Activated T-cell treated with anti-CD3 and anti-CD28 coated beads for 24 hours (primary cell): ENCODE measurements around the gene SLC35F2.
"Not testable (repeated sequence)": the region's sequence is repeated elsewhere in the genome, so short reads cannot be mapped to it uniquely, and the experiment has no call there.

Experiments used
- DNase-seq: peaks from one replicate; pipeline ENCODE4 v3.0.0-alpha.2; 2020; ENCODE audit warnings: low read depth

The SLC35F2 gene

GRCh38 chr11:107785401-107785800, 73.2 kb downstream of the SLC35F2 start:
- DNase-seq, result peak; percentile 13

- no peak for DNase-seq
Observed at GRCh38 chr11:107783121-107783520, 75.5 kb downstream of the SLC35F2 start.

- no peak for DNase-seq
Observed at GRCh38 chr11:107780775-107781174, 77.8 kb downstream of the SLC35F2 start.

DNA sequence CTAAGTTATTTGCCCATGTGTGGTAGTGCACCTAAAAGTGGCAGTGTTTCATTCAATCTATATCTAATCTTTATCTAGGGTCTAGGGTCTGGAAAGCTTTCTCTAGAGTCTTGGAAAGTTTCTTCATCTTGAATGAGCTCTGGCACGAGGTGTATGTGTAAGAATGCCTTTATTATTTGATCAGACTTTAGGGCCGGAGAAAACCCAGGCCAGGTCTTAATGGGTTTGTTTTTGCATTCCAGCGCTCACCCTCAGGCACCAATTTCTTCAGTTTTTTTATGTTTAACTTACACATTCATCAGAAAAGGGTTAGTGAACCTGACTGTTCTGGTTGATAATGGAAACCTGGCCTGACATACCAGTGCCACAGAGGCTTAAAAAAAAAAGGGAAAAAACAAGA, 78.5 kb downstream of the SLC35F2 start:
- no peak for DNase-seq

- DNase-seq, result no peak
Observed at GRCh38 chr11:107778839-107779517, 79.6 kb downstream of the SLC35F2 start.

DNA sequence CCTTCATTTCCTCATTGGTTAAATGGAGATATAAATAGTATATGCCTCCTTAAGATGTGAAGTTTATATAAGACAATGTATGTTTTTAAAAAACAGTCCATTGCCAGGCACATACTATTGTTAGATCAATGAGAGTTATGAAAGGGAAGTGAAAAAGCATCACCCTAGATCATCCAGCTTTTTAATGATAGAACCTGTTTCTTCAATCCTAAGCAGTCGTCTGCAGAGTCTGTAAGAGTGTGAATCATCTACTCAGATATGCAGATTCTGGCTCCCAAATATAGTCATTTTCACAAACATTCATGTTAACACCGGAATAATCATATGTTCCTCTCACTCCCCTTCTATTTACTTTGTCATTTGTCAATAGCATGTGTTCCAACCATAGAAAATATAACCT, 81.5 kb downstream of the SLC35F2 start:
- DNase-seq, result no peak

GRCh38 chr11:107776062-107776461, 82.5 kb downstream of the SLC35F2 start:
- no peak for DNase-seq

GRCh38 chr11:107770551-107770951, 88.0 kb downstream of the SLC35F2 start:
- no peak for DNase-seq

- DNase-seq, result no peak
Observed at GRCh38 chr11:107769189-107769588, 89.4 kb downstream of the SLC35F2 start.

- not testable (repeated sequence) for DNase-seq
Observed at GRCh38 chr11:107758719-107759355, 99.8 kb downstream of the SLC35F2 start.

GRCh38 chr11:107757661-107758060, 100.9 kb downstream of the SLC35F2 start:
- no peak for DNase-seq

GRCh38 chr11:107756553-107756952, 102.0 kb downstream of the SLC35F2 start:
- DNase-seq, result no peak

- no peak for DNase-seq
Observed at GRCh38 chr11:107752949-107753822, 105.4 kb downstream of the SLC35F2 start.

GRCh38 chr11:107752508-107752907, 106.1 kb downstream of the SLC35F2 start:
- DNase-seq, result no peak

DNA sequence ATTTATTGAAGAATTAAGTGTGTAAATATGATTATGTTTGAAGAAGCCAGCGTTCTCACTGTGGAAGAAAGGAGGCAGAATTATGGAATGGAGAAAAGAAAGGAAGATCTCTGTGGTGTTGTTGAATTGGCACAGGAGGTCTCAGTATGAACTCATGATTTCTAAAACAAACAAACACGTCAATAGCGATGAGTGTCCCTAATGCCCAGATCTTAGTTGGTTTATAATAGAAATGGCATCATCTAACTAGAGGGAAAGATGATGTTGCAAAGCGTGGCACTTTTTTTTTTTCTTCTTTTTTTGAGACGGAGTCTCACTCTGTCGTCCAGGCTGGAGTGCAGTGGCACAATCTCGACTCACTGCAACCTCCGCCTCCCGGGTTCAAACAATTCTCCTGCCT, 107.5 kb downstream of the SLC35F2 start:
- no peak for DNase-seq

GRCh38 chr11:107750313-107750712, 108.3 kb downstream of the SLC35F2 start:
- DNase-seq, result no peak

DNA sequence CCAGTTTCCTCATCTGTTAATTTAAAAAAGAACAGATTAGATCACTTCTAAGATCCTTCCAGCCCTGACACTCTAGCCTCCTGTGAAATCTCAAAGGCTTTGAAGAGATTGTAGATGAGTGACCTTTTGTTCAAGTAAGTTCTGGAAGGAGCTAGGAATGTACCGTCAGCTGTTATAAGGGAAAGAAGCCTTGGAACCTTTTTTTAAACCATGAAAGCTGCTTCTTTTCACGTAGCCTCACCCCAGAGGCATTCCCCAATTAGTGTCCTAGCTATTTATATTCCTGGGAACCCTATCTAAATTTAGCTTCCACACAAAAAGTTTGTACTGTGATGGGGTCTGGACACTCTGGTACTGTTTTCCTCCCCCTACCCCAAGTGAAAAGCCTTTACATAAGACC, 111.0 kb downstream of the SLC35F2 start:
- DNase-seq, result no peak

GRCh38 chr11:107744736-107745135, 113.9 kb downstream of the SLC35F2 start:
- DNase-seq, result no peak

DNA sequence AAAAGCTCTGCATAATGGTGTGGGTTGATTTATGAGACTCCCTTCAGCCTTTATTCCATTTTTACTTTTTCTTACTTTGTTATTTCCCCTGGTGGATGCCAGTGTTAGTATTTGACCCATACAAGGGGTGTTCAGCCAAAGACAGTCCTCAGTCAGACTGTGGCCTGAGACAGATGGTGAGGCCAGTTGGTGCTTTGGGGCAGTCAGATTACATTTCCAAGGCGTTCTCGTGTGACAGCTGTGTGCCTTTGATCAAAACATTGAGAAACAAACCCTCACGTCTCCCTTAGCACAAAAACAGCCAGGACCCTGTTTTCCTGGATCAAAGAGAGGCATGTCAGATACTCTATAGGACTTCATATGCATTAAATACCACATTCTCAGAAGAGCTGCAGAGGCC, 115.4 kb downstream of the SLC35F2 start:
- DNase-seq, result no peak

GRCh38 chr11:107741044-107741823, 117.4 kb downstream of the SLC35F2 start:
- no peak for DNase-seq
